ENCODE measurements around the gene RANBP3.
"Not testable (repeated sequence)": the region's sequence is repeated elsewhere in the genome, so short reads cannot be mapped to it uniquely, and the experiment has no call there.

The RANBP3 gene

DNA sequence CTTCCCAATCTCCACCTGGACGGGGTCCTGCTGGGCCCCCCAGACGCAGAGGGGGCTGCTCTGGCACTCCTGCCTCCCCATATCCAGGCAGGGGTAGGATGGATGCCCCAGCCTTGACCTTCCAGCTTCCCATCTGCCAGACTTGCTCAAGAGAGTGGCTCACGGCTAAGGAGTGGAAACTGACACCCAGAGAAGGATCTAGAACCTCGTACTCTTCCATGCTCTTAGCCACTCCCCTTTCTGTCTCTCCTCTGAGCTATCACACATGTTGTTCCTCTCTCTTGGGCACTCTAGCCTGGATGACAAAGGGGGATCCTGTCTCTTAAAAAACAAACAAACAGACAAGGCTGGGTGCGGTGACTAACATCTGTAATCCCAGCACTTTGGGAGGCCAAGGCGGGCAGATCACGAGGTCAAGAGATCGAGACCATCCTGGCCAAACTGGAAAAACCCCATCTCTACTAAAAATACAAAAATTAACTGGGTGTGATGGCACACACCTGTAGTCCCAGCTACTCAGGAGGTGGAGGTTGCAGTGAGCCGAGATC lies 95.4 kb downstream of the RANBP3 start:
- no peak for DNase-seq (ENCODE audit: low spot score)

- no peak for DNase-seq (ENCODE audit: low spot score)
These were observed 96.2 kb downstream of the RANBP3 start for GRCh38 chr19:5881543-5882299.

DNA sequence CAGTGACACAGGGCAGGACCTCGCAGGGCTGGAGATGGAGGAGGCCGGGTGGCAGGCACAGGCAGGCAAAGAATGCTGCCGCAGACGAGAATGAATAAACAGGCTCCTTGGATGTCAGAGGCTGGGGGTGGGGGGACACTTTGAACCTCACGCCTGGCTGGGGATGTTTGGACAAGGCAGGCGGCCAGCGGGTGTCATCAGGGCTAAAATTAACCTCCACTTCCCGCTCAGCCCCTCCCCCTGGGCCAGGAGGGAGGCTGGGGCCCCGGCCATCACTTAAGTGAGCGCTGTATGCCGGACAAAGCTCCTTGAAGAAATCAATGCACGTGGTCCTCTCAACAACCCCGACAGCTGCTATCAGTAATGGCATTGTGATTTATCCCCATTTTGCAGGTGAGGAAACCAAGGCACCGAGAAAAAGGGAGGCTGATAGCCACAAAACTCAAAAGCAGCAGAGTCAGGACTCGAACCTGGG lies 97.3 kb downstream of the RANBP3 start:
- no peak for DNase-seq (ENCODE audit: low spot score)

GRCh38 chr19:5880196-5880595 lies 97.7 kb downstream of the RANBP3 start:
- DNase-seq (ENCODE audit: low spot score), result no peak

DNA sequence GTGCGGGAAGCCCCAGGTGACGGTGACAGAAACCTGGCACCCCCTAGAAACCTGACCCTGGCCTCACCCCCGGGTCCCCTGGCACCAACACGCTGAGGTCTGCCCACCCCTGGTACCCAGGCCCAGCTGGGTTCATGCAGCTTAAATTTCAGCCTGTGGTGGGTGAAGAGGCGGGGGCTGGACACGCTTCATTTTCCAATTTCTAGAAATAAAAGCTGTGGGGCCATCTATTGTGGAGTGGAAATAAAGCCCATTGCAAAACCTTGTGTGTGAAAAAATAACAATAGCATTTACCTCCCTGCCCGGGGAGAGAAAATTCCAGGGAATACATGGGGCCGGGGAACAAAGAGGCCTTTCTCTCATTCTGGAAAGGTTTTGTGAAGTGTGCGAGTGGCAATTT lies 100.1 kb downstream of the RANBP3 start:
- no peak for DNase-seq (ENCODE audit: low spot score)

DNA sequence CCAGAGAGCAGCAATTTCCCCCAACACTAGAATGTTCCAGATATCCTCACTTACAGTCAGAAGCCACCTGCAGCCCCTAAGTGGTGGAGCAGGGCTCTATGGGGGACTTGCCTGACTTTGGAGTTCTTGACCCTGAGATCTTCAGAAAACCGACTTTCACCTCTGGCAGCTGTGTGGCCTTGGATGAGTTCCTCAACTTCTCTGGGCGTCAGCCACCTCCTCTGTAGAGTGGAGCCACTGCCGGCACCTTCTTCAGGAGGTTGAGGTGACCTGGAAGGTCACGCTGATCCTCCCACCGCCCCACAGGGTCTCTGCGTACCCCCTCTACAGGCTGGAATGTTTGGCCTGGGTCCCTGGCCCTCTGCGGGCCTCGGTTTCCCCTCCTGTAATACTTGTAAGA lies 100.5 kb downstream of the RANBP3 start:
- no peak for DNase-seq (ENCODE audit: low spot score)

DNA sequence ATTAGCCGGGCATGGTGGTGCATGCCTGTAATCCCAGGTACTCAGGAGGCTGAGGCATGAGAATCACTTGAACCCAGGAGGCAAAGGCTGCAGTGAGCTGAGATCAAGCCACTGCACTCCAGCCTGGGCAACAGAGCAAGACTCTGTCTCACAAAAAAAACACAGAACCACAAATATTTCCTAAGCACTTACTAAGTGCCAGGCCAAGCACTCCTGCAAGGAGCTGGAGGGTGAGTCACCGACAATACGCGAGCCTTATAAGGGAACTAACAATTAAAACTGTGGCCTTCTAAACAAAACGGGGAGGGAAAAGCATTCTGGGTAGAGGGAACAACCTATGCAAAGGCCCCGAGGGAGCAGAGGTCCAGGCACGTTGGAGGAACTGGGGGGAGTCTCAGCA lies 103.4 kb downstream of the RANBP3 start:
- not testable (repeated sequence) for DNase-seq (ENCODE audit: low spot score)

DNA sequence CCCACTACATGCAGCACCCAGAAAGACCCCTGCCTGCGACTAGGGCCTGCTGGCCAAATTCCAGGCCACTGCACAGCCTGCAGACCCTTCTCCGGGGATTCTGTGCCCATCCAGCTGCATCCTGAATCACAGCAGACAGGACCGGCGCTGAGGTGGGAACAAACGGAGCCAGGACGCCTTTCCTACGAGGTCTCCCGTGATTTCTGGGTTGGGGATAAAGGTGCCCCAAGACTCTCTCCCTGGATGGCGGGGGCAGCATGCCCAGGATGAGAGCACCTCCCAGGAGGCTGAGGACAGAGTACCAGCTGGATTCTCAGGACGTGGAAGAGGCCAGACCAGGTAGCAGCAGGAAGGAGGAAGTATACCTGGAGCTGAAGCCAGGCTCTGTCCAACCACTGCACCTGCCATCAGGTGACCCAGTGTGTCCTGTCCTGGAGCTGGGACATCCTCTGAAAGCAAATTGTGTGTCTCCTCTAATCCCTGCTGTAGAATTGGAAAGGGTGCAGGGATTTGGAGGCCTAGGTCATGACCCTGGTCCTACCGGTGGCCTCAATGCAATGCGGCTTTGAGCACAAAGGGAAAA lies 104.2 kb downstream of the RANBP3 start:
- DNase-seq (ENCODE audit: low spot score), result no peak

DNA sequence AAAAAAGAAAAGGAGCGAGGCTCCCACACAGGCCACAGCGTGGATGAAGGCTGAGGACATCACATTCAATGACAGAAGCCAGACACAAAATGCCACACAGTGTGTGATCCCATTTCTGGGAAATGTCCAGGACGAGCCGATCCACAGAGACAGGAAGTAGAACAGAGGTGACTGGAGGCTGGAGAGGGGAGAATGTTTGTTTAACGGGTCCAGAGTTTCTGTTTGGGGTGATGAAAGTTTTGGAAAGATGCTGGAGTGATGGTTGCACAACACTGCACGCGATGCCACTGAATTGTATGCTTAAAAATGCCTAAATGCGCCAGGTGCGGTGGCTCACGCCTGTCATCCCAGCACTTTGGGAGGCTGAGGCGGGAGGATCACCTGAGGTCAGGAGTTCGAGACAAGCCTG lies 107.0 kb downstream of the RANBP3 start:
- DNase-seq (ENCODE audit: low spot score), result no peak

DNA sequence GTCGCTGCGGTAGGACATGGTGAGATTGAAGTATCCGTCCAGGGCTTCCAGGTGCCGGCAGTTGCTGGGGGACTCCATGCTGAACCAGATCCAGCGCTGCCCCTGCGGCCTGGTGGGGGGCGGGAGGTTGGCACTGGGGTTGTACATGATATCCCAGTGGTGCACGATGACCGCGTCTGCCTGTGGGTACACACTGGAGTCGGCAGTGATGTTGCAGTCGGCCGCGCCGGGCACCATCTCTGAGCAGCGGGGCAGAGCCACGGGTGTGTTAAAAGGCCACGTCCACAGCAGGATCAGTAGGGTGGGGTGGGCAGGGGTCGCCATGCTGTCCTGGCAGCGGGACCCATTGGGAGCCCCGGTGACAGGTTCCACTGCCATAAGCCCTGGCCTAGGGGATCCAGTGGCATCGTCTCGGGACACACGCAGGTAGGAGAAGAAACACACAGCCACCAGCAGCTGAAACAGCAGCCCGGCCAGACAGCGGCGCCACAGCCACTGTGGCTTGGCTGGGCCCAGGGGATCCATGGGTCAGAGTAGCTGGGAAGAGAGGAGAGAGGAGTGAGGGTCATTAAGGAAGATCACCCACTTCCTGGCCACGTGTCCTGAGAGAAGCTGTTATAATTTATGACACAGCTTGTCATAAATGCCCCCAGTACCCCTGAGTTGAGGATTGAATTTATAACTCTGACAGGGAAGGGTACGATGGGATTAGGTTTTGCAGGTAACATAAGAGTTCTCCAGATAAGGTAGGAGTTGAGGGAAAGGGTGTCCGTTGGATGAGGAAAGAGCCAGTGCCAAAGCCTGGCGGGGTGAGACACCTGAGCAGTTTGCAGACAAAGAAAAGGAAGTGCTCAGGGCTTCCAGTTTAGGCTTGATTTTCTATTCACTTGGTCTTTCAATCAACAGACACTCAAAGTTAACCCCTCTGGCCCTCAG lies 110.5 kb downstream of the RANBP3 start:
- DNase-seq (ENCODE audit: low spot score), result no peak

Data from globus pallidus (tissue), 1 donor.